HepG2 (cell line): ENCODE results near the gene SBSN. TPM values are rescaled to one million over a fixed set of nuclear protein-coding genes. Genes with fewer than 3 reads are reported as not detected.

ENCODE experiments used
- CBX1 ChIP-seq: IDR thresholded peaks from one replicate; pipeline ENCODE4 v1.6.1; 2016; ENCODE audit warnings: antibody characterized with exemption, low read depth
- ELF1 ChIP-seq: sonication (generic); formaldehyde crosslinking; IDR thresholded peaks from 2 replicates; pipeline ENCODE4 v1.4.0; 2020; ENCODE audit warnings: missing genetic modification reagents
- FOXO1 ChIP-seq: sonication (generic); formaldehyde crosslinking; IDR thresholded peaks from 2 replicates; pipeline ENCODE4 v1.4.0; 2020; ENCODE audit warnings: missing genetic modification reagents
- HCFC1 ChIP-seq: fragments of 150-350 bp; IDR thresholded peaks from 2 replicates; pipeline ENCODE4 v1.6.1; 2014; ENCODE audit warnings: low read depth, low read length
- HDAC6 ChIP-seq: fragments of 200-600 bp; sonication (generic); IDR thresholded peaks from 2 replicates; pipeline ENCODE4 v1.7.0; 2017; ENCODE audit warnings: mild to moderate bottlenecking, antibody characterized with exemption, low read length, low read depth
- KAT2B ChIP-seq: fragments of 150-350 bp; IDR thresholded peaks from 2 replicates; pipeline ENCODE4 v1.6.1; 2014; ENCODE audit warnings: low read depth, low read length, borderline replicate concordance
- MZF1 ChIP-seq: sonication (generic); formaldehyde crosslinking; IDR thresholded peaks from 2 replicates; pipeline ENCODE4 v1.8.1; 2023; ENCODE audit warnings: mild to moderate bottlenecking, missing genetic modification reagents, borderline replicate concordance
- NBN ChIP-seq: fragments of 450-650 bp; conservative IDR thresholded peaks from 2 replicates; pipeline ENCODE4 v1.6.1; 2017
- STAG1 ChIP-seq: sonication (generic); formaldehyde crosslinking; IDR thresholded peaks from 2 replicates; pipeline ENCODE4 v1.4.0; 2020; ENCODE audit warnings: missing genetic modification reagents
- ZFAT ChIP-seq: sonication (generic); formaldehyde crosslinking; conservative IDR thresholded peaks from 2 replicates; pipeline ENCODE4 v1.8.1; 2023; ENCODE audit warnings: missing genetic modification reagents, inconsistent platforms
- ZNF496 ChIP-seq: sonication (generic); formaldehyde crosslinking; IDR thresholded peaks from 2 replicates; pipeline ENCODE4 v1.8.1; 2023; ENCODE audit warnings: mild to moderate bottlenecking, moderate library complexity, missing genetic modification reagents; ENCODE audit not compliant: insufficient replicate concordance
- ZSCAN21 ChIP-seq: sonication (generic); formaldehyde crosslinking; IDR thresholded peaks from 2 replicates; pipeline ENCODE4 v1.8.0; 2022; ENCODE audit warnings: mild to moderate bottlenecking, missing genetic modification reagents, moderate library complexity, borderline replicate concordance
- polyA plus RNA-seq, 8 experiments: library from polyadenylated mRNA; depleted of rRNA in 3 of 8; stranded (reverse) in 7 of 8; unstranded in 1 of 8; fragments of >200 nt; fragmentation: Illumina TruSeq in 4 of 8; extraction: Trizol in 4 of 8; gene quantifications; 2 replicates each; pipeline versions ENCODE4 v1.2.1 to v1.2.3, GENCODE V29; 2011 to 2016; ENCODE audit warnings: low read depth in 4 of 8, missing spikeins in 1 of 8, mixed read lengths in 1 of 8; ENCODE audit not compliant: insufficient read depth in 1 of 8
- total RNA-seq, 5 experiments: library from RNA; depleted of rRNA; stranded (reverse); fragments of >200 nt; fragmentation: Illumina TruSeq; extraction: Trizol; gene quantifications; 2 replicates each; pipeline ENCODE4 v1.2.3, GENCODE V29; 2016; ENCODE audit warnings: low read depth in 1 of 5
- TF ChIP-seq, protein P1 (sequence below): sonication (generic); formaldehyde crosslinking; IDR thresholded peaks from 2 replicates; pipeline ENCODE4 v1.4.0; 2020; ENCODE audit warnings: missing genetic modification reagents
- TF ChIP-seq, protein P2 (sequence below): sonication (generic); formaldehyde crosslinking; IDR thresholded peaks from 2 replicates; pipeline ENCODE4 v1.5.0; 2020; ENCODE audit warnings: missing genetic modification reagents
- TF ChIP-seq, protein P3 (sequence below): sonication (generic); formaldehyde crosslinking; IDR thresholded peaks from 2 replicates; pipeline ENCODE4 v1.8.1; 2023; ENCODE audit warnings: mild to moderate bottlenecking, missing genetic modification reagents, borderline replicate concordance
- TF ChIP-seq, protein P4 (sequence below): IDR thresholded peaks from 2 replicates; pipeline ENCODE4 v1.6.1; 2016; ENCODE audit warnings: control low read depth
- TF ChIP-seq, protein P5 (sequence below): sonication (generic); formaldehyde crosslinking; IDR thresholded peaks from 2 replicates; pipeline ENCODE4 v1.8.0; 2022; ENCODE audit warnings: mild to moderate bottlenecking, missing genetic modification reagents
- TF ChIP-seq, protein P6 (sequence below): sonication (generic); formaldehyde crosslinking; IDR thresholded peaks from 2 replicates; pipeline ENCODE4 v1.4.0; 2020; ENCODE audit warnings: missing genetic modification reagents

The SBSN gene
- total and polyA plus RNA-seq, 2 of the 13 experiments (the other 11 are each of a cell fraction or from before 2014, with no cell fraction given) = not detected

DNA sequence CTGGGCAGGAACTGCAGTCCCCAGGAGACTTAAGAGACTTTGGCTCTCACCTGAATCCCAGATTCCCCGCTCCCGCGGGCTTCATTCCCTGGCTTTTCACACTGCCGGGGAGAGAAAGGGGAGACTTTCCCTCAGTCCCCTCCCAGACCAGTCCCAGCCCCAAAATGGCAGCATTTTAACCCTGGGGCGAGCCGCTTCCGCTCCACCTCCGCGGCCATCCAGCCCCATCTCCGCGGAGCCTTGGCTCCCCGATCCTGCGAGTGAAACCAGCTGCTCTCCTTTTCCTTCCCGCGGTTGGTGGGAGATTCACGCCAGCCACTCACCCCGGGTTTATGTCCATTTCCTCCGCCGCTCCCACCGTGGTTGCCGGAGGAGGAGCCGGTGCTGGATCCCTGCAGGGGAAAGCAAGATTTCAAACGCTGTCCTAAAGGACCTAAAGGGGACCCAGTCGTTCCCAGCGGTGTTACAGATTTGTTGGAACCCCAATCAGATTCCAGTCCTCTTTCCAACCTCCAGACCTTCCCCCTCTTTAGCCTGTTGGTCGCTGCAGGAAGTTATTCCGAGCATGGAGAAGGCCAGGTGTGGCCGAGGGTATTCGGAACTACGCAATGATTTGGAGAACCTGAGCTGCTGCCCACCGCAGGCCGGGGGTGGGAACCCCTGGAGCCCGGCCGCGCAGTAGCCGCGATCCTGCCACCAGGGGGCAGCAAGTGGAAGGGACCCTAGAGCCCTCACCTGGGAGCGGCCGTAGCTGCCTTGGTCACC lies 18.1 kb downstream of the SBSN start (continued):
- no peak for TF ChIP-seq HDAC6
- TF ChIP-seq ELF1 (CRISPR knock-in tag) = no peak
- TF ChIP-seq STAG1 (CRISPR knock-in tag) = peak; percentile 73
- no peak for TF ChIP-seq MZF1 (CRISPR knock-in tag)
- TF ChIP-seq NBN = no peak
- TF ChIP-seq ZNF496 = no peak
- no peak for TF ChIP-seq CBX1
- TF ChIP-seq, protein P1, sequence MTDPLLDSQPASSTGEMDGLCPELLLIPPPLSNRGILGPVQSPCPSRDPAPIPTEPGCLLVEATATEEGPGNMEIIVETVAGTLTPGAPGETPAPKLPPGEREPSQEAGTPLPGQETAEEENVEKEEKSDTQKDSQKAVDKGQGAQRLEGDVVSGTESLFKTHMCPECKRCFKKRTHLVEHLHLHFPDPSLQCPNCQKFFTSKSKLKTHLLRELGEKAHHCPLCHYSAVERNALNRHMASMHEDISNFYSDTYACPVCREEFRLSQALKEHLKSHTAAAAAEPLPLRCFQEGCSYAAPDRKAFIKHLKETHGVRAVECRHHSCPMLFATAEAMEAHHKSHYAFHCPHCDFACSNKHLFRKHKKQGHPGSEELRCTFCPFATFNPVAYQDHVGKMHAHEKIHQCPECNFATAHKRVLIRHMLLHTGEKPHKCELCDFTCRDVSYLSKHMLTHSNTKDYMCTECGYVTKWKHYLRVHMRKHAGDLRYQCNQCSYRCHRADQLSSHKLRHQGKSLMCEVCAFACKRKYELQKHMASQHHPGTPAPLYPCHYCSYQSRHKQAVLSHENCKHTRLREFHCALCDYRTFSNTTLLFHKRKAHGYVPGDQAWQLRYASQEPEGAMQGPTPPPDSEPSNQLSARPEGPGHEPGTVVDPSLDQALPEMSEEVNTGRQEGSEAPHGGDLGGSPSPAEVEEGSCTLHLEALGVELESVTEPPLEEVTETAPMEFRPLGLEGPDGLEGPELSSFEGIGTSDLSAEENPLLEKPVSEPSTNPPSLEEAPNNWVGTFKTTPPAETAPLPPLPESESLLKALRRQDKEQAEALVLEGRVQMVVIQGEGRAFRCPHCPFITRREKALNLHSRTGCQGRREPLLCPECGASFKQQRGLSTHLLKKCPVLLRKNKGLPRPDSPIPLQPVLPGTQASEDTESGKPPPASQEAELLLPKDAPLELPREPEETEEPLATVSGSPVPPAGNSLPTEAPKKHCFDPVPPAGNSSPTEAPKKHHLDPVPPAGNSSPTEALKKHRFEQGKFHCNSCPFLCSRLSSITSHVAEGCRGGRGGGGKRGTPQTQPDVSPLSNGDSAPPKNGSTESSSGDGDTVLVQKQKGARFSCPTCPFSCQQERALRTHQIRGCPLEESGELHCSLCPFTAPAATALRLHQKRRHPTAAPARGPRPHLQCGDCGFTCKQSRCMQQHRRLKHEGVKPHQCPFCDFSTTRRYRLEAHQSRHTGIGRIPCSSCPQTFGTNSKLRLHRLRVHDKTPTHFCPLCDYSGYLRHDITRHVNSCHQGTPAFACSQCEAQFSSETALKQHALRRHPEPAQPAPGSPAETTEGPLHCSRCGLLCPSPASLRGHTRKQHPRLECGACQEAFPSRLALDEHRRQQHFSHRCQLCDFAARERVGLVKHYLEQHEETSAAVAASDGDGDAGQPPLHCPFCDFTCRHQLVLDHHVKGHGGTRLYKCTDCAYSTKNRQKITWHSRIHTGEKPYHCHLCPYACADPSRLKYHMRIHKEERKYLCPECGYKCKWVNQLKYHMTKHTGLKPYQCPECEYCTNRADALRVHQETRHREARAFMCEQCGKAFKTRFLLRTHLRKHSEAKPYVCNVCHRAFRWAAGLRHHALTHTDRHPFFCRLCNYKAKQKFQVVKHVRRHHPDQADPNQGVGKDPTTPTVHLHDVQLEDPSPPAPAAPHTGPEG (CRISPR knock-in tag) = no peak
- TF ChIP-seq KAT2B = no peak
- TF ChIP-seq, protein P2, sequence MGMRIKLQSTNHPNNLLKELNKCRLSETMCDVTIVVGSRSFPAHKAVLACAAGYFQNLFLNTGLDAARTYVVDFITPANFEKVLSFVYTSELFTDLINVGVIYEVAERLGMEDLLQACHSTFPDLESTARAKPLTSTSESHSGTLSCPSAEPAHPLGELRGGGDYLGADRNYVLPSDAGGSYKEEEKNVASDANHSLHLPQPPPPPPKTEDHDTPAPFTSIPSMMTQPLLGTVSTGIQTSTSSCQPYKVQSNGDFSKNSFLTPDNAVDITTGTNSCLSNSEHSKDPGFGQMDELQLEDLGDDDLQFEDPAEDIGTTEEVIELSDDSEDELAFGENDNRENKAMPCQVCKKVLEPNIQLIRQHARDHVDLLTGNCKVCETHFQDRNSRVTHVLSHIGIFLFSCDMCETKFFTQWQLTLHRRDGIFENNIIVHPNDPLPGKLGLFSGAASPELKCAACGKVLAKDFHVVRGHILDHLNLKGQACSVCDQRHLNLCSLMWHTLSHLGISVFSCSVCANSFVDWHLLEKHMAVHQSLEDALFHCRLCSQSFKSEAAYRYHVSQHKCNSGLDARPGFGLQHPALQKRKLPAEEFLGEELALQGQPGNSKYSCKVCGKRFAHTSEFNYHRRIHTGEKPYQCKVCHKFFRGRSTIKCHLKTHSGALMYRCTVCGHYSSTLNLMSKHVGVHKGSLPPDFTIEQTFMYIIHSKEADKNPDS = no peak
- TF ChIP-seq HCFC1 = no peak
- TF ChIP-seq FOXO1 (CRISPR knock-in tag) = peak; percentile 55; the same call in 1 of the 2 replicates
- TF ChIP-seq, protein P3, sequence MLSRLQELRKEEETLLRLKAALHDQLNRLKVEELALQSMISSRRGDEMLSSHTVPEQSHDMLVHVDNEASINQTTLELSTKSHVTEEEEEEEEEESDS = no peak
- TF ChIP-seq, protein P4, sequence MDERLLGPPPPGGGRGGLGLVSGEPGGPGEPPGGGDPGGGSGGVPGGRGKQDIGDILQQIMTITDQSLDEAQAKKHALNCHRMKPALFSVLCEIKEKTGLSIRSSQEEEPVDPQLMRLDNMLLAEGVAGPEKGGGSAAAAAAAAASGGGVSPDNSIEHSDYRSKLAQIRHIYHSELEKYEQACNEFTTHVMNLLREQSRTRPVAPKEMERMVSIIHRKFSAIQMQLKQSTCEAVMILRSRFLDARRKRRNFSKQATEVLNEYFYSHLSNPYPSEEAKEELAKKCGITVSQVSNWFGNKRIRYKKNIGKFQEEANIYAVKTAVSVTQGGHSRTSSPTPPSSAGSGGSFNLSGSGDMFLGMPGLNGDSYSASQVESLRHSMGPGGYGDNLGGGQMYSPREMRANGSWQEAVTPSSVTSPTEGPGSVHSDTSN (CRISPR knock-in tag) = no peak
- TF ChIP-seq, protein P5, sequence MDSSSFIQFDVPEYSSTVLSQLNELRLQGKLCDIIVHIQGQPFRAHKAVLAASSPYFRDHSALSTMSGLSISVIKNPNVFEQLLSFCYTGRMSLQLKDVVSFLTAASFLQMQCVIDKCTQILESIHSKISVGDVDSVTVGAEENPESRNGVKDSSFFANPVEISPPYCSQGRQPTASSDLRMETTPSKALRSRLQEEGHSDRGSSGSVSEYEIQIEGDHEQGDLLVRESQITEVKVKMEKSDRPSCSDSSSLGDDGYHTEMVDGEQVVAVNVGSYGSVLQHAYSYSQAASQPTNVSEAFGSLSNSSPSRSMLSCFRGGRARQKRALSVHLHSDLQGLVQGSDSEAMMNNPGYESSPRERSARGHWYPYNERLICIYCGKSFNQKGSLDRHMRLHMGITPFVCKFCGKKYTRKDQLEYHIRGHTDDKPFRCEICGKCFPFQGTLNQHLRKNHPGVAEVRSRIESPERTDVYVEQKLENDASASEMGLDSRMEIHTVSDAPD (CRISPR knock-in tag) = no peak
- TF ChIP-seq, protein P6, sequence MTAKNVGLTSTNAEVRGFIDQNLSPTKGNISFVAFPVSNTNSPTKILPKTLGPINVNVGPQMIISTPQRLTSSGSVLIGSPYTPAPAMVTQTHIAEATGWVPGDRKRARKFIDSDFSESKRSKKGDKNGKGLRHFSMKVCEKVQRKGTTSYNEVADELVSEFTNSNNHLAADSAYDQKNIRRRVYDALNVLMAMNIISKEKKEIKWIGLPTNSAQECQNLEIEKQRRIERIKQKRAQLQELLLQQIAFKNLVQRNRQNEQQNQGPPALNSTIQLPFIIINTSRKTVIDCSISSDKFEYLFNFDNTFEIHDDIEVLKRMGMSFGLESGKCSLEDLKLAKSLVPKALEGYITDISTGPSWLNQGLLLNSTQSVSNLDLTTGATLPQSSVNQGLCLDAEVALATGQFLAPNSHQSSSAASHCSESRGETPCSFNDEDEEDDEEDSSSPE (CRISPR knock-in tag) = no peak
- no peak for TF ChIP-seq ZFAT
- 0 out of 2 replicates have a peak, but pooled peaks have one; percentile 27 for TF ChIP-seq ZSCAN21 (CRISPR knock-in tag)
